HS-5 (cell line): ENCODE results near the gene BAX.

Experiments
- DNase-seq: peaks from one replicate; pipeline ENCODE4 v3.0.0-alpha.2; 2012; ENCODE audit warnings: low read depth

Gene BAX

DNA sequence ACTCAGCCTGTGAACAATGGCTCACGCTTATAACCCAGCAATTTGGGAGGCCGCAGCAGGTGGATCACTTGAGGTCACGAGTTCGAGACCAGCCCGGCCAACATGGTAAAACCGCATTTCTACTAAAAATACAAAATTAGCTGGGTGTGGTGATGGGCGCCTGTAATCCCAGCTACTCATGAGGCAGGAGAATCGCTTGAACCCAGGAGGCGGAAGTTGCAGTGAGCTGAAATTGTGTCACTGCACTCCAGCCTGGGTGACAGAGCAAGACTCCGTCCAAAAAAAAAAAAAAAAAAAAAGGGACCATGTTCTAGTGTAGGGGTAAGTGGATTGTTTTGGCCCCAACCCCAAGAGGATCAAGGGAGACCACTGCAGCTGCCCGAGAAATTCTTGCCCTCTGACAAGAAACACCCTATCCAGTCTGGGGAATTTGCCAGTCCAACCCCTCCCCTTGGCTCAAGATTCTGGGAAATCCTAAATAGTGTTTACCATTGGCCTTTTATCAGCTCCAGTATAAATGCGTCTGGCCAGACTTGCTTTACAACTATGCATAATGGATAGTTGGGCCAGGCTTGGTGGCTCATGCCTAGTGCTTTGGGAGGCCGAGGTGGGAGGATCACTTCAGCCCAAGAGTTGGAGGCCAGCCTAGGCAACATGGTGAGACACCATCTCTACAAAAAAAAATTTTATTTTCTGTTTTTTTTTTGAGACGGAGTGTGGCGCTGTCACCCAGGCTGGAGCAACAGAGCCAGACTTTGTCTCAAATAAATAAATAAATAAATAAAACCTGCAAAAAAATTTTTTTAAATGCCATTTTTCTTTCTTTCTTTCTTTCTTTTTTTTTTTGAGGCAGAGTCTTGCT is 26.3 kb upstream of the BAX start:
- no peak for DNase-seq

DNA sequence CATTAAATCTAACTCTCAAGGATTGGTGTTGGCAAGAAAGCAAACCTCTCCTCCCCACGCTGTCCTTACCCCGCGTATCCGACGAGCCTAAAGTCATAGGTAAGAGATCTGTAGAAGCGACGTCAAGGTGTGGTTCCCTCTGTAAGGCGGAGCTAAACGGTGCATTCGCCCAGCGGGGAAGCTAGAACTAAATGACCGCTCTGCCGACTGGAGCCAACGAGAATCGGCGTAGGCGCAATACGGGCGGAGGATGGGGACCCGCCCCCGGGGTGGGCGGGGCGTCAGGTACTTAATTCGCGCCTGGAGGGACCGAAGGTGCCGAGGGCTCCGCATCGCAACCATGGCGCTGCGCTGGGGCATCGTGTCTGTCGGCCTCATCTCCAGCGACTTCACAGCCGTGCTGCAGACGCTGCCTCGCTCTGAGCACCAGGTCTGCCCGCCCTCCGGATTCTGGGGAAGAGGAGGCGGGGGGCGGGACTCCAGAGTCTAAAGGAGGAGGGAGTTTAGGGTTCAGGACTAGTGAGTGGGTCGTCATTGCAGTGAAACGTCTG is 21.2 kb upstream of the BAX start, which contains the start of gene DHDH:
Gene DHDH (plus strand): TSS at position 318 of the 551 bp plus-strand sequence. CDS start 23 bp downstream, at position 341.
- DNase-seq, result no peak

DNA sequence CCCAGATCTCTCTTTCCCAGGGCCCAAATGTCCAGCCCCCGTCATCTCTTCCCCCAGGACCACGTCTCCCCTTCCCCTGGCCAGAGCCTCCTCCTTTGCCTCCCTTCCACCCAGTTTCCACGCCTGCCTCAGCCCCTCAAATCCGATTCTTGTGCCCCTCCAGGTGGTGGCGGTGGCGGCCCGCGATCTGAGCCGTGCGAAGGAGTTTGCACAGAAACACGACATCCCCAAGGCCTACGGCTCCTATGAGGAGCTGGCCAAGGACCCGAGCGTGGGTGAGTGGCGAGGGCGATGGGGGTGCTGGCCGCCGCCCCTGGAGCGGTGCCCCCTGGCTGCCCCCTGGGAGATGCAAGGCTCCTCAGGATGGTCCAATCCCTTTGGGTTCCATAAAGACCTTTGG is 19.8 kb upstream of the BAX start:
- no peak for DNase-seq

DNA sequence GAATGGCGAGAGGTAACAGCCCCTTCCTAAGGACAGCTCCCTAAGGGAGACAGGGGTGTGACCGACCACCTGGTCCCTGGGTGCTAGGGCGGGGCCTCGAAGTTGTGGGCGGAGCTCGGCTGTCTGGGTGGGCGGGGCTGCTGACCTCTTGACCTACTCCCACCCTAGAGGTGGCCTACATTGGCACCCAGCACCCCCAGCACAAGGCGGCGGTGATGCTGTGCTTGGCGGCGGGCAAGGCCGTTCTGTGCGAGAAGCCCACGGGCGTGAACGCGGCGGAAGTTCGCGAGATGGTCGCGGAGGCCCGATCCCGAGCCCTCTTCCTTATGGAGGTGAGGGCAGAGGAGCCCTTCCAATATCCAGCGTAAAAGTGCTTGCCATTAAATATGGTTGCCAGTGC is 18.8 kb upstream of the BAX start:
- DNase-seq, result no peak

DNA sequence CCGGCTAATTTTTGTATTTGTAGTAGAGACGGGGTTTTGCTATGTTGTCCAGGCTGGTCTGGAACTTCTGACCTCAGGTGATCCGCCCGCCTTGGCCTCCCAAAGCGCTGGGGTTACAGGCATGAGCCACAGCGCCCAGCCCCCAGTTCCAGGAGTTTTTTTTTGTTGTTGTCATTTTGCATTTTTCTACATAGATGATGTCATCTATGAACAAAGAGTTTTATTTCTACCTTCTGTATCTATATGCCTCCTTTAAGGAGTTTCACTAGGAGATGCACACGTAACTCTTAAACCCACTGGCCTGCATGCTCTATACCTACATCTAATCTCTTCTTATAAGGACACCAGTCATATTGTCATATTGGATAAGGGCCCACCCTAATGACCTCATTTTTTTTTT is 16.4 kb upstream of the BAX start:
- DNase-seq, result no peak

DNA sequence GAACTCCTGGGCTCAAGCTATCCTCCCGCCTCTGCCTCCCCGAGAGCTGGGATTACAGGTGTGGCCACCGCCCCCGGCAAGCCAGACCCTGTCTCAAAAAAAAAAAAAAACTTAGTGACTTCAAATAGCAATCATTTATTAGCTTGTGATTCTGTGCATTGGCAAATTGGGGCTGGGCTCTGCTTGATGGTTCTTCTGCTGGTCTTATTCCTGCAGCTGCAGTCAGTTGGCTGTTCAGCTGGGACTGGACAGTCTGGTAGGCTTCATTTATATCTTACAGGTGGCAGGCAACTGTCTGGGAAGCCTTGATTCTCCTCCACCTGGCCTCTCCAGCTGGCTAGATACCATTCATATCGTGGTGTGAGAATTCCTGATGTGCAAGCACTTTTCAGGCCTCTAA is 13.8 kb upstream of the BAX start:
- DNase-seq, result no peak

DNA sequence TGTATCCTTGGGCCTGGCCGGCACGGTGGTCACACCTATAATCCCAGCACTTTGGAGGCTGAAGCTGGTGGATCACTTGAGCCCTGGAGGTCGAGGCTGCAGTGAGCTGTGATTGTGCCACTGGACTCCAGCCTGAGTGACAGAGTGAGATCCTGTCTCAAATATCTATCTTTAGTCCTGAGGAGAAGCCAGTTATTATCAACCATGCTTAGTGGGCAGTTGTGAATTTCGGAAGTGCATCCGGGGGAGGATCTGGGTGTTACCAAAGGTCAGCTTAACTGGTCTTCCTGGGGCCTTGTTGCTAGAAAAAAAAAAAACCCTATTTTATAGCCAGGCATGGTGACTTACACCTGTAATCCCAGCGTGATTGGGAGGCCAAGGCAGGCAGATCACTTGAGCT is 11.6 kb upstream of the BAX start:
- DNase-seq, result no peak

DNA sequence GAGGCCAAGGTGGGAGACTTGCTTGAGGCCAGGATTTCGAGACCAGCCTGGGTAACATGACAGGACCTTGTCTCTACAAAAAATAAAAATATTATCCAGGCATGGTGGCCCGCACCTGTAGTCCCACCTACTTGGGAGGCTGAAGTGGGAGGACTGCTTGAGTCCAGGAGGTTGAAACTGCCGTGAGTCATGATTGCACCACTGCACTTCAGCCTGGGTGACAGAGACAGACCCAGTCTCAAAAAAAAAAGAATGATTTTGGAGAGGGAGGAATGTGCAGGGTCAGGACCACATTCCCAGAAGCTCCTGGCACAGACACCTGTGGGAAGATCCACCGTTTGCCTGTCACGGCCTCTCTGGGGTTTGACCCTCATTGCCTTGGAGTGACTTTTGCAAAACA is 9.3 kb upstream of the BAX start:
- no peak for DNase-seq

DNA sequence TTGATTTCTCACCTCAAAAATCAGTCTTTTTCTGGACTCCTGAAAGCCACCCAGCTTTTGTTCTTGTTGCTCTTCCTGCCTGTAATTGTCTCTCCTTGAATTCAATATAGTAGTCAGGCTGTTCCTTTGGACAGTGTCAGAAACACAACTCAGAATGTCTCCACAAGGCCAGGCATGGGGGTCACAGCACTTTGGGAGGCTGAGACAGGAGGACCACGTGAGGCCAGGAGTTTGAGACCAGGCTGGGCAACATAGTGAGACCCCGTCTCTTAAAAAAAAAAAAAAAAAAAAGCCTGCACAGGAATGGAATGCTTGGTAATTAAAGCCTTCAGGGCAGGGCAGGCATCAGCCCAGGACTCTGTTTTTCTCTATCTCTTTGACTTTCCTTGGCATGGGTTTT is 8.9 kb upstream of the BAX start:
- DNase-seq, result no peak

DNA sequence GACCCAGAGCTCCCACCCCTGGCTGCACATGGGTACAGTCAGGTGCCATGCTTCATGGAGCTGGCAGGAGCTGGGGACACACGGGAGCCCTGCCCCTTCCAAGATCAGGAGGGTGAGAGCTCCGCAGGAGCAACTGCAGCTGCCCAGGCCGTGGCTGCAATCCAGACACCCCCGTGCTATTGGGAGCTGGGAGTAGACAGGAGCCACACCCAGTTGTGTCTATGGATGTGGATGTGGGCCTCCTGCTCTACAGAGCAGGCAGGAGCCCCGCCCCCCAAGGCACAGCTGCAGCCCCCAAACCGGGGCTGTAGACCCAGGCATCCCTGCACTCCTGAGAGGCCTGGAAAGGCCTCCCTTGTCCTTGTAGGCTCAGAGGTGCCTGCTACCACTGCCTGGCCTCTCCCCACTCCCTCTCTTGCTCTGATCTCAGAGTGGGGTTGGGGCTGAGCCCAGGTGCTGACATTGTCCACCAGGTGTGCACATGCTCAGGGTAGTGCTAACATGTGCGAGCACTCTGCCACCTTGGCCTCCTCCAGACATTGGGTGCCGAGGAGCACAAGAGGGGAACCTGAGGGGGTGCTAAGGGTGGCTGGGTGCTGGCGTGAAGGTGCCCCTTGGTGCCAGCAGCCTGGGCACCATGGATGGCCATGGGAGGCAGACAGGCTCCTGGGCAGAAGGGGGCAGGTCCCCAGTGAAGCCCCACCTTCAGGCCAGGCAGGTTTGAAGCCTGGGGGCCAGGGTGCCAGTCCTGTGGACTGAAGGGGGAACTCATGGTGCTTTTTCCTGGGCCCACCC is 8.0 kb upstream of the BAX start:
- DNase-seq, result no peak

DNA sequence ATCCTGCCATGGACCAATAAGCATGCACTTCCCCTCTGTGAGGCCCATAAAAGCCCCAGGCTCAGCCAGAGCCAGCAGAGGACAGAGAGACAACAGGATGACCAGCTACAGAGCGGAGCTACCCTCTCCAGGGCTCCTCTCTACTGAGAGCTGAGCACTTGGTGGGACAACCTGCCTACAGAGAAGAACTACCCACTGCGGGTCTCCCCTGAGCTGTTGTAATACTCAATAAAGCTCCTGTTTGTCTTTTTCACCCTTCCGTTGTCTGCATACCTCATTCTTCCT is 7.5 kb upstream of the BAX start:
- no peak for DNase-seq

DNA sequence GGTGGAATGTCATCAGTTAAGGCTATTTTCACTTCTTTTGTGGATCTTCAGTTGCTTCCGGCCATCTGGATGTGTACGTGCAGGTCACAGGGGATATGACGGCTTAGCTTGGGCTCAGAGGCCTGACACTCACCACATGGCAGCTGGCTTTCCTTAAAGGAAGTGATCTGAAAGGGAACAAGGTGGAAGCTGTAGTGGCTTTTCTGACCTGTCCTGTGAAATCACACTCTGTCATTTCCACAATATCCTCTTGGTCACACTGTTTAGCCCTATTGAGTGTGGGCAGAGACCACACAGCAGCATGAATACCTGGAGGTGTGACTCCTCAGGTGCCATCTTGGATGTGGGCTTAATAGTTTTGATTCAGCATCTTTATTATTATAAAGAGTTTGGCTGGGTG is 4.5 kb upstream of the BAX start:
- DNase-seq, result no peak

DNA sequence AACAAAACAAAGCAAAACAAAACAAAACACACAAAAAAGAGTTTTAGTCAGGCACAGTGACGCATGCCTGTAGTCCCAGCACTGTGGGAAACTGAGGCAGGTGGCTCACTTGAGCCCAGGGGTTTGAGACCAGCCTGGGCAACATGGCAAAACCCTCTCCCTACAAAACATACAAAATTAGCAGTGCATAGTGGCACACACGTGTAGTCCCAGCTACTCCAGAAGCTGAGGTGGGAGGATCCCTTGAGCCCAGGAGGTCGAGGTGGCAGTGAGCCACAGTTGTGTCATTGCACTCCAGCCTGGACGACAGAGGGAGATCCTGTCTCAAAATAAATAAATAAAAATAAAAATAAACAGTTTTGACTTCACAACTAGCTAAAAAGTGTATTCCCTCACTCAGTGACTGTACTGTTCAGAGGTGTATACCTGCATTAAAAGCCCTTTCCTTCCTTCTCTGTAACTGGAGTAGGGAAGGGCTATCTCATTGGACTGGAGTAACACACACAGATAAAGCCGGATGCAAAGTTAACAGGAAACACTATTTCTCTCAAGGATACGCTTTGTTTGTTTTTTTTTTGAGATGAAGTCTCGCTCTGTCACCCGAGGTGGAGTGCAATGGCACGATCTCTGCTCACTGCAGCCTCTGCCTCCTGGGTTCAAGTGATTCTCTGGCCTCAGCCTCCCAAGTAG is 3.7 kb upstream of the BAX start:
- no peak for DNase-seq

DNA sequence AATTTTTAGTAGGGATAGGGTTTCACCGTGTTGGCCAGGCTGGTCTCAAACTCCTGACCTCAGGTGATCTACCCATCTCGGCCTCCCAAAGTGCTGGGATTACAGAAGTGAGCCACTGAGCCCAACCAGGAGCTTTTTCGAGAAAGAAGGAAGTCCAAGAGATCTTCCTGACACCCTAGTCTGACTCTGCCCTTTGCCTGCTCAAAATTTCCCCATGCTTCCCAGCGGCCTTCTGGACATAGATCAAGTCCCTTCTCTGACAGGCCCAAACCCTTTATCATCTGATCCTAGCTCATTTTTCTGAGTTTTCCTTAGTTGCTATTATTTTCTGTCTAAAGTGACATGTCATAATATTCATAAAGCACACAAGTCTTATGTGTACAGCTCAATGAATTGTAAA is 1.5 kb upstream of the BAX start:
- no peak for DNase-seq

DNA sequence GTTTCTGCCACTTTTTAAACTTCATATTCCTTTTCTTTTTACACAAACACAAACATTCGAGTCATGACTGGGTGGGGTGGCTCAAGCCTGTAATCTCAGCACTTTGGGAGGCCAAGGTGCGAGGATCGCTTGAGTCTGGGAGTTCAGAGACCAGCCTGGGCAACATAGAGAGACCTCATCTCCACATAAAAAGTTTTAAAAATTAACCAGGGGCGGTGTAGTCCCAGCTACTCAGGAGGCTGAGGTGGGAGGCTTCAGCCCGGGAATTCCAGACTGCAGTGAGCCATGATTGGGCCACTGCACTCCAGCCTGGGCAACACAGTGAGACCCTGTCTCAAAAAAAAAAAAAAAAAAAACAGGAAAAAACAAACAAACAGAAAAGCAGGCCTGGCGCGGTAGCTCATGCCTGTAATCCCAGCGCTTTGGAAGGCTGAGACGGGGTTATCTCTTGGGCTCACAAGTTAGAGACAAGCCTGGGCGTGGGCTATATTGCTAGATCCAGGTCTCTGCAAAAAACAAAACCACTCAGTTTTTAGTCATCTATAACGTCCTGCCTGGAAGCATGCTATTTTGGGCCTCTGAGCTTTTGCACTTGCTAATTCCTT is 583 bp upstream of the BAX start:
- no peak for DNase-seq

DNA sequence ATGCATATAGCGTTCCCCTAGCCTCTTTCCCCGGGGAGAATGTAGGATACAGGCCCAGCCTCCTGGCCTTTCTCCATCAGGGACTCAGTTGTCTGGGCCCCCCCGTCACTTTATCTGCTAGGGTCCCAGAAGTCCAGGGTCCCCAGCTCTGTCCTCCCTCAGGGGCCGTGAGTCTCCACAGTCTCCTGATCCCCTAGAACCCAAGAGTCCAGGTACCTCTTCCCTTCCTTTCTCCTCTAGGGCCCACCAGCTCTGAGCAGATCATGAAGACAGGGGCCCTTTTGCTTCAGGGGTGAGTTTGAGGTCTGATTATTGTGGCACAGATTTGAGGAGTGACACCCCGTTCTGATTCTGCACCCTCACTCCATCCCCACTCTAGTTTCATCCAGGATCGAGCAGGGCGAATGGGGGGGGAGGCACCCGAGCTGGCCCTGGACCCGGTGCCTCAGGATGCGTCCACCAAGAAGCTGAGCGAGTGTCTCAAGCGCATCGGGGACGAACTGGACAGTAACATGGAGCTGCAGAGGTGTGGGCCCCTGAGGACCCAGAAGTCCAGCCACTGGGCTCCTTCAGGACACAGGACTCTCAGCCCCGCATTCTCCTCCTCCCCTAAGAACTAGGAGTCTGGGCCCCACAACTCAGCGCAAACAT is 758 bp downstream of the BAX start:
- DNase-seq, result no peak

DNA sequence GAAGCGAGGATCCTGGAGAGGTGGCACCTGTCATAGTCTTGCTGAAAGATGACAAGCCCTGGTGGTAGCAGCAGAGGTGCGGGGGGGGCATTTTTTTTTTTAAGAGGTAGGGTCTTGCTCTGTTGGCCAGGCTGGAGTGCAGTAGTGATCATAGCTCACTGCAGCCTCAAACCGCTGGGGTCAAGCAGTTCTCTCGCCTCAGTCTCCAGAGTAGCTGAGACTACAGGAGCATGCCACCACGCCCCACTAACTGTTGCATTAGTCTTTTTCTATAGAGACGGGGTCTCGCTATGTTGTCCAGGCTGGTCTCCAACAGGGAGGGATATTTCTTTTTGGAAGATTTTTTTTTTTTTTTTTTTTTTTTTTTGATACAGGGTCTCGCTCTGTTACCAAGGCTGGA is 3.3 kb downstream of the BAX start:
- no peak for DNase-seq

DNA sequence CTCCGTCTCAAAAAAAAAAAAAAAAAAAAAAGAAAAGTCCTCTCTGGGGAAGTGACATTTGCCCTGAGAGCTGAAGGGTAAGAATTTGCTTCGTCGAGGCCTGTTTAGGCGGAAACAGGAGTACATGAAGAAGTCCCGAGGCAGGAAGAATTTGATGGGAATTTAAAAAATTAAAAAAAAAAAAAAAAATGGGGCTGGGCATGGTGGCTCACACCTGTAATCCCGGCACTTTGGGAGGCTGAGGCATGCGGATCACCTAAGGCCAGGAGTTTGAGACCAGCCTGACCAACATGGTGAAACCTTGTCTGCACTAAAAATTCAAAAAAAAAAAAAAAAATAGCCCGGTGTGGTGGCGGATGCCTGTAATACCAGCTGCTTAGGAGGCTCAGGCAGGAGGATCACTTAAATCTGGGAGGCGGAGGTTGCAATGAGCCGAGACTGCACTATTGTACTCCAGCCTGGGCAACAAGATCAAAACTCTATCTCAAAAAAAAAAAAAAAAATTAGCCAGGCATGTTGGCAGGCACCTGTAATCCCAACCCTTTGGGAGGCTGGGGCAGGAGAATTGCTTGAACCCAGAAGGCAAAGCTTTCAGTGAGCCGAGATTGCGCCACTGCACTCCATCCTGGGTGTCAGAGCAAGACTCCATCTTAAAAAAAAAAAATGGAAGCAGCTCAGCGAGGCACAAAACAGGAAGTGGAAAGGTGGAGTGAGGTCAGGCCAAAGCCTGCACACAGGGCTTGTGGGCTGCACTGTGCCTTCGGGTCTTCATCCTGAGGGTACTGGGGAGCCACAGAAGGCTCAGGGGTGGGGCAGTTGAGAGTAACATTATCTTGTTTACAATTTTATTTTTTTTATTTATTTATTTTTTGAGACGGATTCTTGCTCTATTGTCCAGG is 4.9 kb downstream of the BAX start:
- DNase-seq, result no peak

DNA sequence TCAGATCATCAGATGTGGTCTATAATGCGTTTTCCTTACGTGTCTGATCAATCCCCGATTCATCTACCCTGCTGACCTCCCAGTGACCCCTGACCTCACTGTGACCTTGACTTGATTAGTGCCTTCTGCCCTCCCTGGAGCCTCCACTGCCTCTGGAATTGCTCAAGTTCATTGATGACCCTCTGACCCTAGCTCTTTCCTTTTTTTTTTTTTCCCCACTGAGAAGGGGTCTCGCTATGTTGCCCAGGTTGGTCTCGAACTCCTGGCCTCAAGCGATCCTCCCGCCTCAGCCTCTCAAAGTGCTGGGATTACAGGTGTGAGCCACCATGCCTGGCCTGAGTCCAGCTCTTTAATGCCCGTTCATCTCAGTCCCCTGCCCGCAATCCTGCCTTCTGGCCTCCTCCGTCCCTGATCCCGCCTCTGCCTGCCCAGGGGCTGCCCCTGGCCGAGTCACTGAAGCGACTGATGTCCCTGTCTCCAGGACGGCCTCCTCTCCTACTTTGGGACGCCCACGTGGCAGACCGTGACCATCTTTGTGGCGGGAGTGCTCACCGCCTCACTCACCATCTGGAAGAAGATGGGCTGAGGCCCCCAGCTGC is 6.5 kb downstream of the BAX start:
- DNase-seq, result no peak

DNA sequence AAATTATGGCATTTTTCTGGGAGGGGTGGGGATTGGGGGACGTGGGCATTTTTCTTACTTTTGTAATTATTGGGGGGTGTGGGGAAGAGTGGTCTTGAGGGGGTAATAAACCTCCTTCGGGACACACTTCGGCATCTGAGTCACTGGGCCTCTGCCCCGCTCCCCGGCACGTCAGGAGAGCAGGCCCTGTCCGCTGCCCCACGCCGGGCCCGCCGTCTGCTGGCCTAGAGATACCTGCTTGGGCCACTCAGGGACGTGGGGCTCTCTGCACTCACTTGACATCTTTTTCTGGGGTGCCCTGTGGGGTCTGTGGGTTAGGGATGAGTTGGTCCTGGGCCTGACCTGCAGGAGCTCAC is 7.0 kb downstream of the BAX start:
- DNase-seq, result no peak
